PFSK-1 (cell line): ENCODE data around the gene CDON.

Experiments
- POLR2AphosphoS5 ChIP-seq: IDR thresholded peaks from 2 replicates; pipeline ENCODE4 v1.6.1; 2012; ENCODE audit warnings: low read depth, mild to moderate bottlenecking, control low read depth, low read length, moderate library complexity
- TAF1 ChIP-seq: IDR thresholded peaks from 2 replicates; pipeline ENCODE4 v1.6.1; 2012; ENCODE audit warnings: low read length, control low read depth, borderline replicate concordance; ENCODE audit not compliant: insufficient read depth
- TF ChIP-seq, protein P1 (sequence below), 2 experiments: IDR thresholded peaks; 2 replicates each; pipeline versions ENCODE4 v1.6.1 to v1.8.0; 2011 to 2012; ENCODE audit warnings: low read depth in 2 of 2, low read length in 2 of 2, control low read depth in 1 of 2, inconsistent platforms in 1 of 2, mild to moderate bottlenecking in 1 of 2, moderate library complexity in 1 of 2; ENCODE audit not compliant: insufficient read depth in 1 of 2

DNA sequence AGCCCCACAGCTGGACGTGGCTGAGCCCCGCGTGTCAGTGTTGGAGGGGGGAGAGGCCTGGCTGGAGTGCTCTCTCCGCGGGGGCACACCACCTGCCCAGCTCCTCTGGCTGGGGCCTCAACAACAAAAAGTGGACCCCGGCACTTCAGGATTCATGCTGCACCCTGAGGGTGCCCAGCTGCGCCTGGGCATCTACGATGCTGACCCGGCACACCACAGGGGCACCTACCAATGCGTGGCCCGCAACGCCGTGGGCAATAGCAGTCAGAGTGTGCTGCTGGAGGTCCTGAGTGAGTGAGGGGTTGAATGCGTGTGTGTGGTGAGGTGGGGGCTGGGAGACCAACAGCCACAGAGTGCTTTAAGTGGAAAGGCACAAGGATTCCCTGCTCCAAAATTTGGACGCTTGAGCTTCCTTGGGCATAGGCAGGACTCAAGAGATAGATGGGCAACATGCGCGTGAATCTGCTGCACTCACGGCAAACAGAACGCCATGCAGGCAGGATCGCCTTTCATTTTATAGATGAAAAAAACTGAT lies 109.2 kb downstream of the CDON start:
- TF ChIP-seq, protein P1, sequence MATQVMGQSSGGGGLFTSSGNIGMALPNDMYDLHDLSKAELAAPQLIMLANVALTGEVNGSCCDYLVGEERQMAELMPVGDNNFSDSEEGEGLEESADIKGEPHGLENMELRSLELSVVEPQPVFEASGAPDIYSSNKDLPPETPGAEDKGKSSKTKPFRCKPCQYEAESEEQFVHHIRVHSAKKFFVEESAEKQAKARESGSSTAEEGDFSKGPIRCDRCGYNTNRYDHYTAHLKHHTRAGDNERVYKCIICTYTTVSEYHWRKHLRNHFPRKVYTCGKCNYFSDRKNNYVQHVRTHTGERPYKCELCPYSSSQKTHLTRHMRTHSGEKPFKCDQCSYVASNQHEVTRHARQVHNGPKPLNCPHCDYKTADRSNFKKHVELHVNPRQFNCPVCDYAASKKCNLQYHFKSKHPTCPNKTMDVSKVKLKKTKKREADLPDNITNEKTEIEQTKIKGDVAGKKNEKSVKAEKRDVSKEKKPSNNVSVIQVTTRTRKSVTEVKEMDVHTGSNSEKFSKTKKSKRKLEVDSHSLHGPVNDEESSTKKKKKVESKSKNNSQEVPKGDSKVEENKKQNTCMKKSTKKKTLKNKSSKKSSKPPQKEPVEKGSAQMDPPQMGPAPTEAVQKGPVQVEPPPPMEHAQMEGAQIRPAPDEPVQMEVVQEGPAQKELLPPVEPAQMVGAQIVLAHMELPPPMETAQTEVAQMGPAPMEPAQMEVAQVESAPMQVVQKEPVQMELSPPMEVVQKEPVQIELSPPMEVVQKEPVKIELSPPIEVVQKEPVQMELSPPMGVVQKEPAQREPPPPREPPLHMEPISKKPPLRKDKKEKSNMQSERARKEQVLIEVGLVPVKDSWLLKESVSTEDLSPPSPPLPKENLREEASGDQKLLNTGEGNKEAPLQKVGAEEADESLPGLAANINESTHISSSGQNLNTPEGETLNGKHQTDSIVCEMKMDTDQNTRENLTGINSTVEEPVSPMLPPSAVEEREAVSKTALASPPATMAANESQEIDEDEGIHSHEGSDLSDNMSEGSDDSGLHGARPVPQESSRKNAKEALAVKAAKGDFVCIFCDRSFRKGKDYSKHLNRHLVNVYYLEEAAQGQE (IDR thresholded peaks at IDR 0.05; ENCODE audit: insufficient read depth in 1 of 2, low read depth in 2 of 2, low read length in 2 of 2) = no peak
- no peak for TF ChIP-seq TAF1
- no peak for TF ChIP-seq POLR2AphosphoS5
